ENCODE measurements around the gene MRC2. TPM values are rescaled to one million over a fixed set of nuclear protein-coding genes. Genes with fewer than 3 reads are reported as not detected.

MRC2 gene, protein sequence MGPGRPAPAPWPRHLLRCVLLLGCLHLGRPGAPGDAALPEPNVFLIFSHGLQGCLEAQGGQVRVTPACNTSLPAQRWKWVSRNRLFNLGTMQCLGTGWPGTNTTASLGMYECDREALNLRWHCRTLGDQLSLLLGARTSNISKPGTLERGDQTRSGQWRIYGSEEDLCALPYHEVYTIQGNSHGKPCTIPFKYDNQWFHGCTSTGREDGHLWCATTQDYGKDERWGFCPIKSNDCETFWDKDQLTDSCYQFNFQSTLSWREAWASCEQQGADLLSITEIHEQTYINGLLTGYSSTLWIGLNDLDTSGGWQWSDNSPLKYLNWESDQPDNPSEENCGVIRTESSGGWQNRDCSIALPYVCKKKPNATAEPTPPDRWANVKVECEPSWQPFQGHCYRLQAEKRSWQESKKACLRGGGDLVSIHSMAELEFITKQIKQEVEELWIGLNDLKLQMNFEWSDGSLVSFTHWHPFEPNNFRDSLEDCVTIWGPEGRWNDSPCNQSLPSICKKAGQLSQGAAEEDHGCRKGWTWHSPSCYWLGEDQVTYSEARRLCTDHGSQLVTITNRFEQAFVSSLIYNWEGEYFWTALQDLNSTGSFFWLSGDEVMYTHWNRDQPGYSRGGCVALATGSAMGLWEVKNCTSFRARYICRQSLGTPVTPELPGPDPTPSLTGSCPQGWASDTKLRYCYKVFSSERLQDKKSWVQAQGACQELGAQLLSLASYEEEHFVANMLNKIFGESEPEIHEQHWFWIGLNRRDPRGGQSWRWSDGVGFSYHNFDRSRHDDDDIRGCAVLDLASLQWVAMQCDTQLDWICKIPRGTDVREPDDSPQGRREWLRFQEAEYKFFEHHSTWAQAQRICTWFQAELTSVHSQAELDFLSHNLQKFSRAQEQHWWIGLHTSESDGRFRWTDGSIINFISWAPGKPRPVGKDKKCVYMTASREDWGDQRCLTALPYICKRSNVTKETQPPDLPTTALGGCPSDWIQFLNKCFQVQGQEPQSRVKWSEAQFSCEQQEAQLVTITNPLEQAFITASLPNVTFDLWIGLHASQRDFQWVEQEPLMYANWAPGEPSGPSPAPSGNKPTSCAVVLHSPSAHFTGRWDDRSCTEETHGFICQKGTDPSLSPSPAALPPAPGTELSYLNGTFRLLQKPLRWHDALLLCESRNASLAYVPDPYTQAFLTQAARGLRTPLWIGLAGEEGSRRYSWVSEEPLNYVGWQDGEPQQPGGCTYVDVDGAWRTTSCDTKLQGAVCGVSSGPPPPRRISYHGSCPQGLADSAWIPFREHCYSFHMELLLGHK (N-terminal part only)
- 0.21 TPM for total RNA-seq (2013)
- polyA plus RNA-seq, result under 1 TPM in 1 of 3 donors, not detected in 2; 0.04 TPM
- polyA minus RNA-seq, result 0.14 TPM in 1 of 2 replicates, not detected in the other
- 0.34 to 2.4 (median 0.78) reads per million in 11 experiments for total RNA-seq

DNA sequence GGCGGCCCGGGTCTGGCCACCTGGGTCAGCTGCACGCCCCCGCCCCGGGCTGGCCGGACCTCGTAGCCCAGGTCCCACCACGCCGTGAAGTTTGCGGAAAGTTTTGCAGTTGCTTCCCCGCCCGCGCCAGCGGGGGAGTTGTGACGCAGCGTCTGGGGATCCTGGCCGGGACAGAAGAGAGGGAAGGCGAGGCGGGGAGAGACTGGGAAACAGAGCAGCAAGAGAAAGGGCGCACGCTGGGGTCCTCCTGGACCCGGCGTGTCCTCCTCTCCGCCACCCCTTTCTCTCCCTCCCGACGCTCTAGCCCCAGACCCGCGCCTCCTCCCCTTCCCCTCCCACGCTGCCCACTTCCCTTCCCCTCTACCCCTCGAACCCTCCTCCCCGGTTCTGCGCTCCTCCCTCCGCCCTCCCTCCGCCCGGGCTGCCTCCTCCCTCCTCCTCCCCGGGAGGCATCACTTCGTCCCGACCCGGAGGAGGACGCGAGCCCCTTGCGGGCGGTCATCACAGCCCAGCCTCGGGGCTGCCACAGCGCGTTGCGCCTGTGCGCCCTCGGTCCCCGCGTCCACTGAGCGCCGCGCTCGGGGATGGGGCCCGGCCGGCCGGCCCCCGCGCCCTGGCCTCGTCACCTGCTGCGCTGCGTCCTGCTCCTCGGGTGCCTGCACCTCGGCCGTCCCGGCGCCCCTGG is at the start of gene MRC2:
TSS of gene MRC2 (plus strand) at position 452 of the 685 bp plus-strand sequence. CDS start at position 585, 133 bp downstream.
- Mint-ChIP-seq H3K36me3 (peaks cover 7 to 8% of the 10 kb centered on the region in 2 donors), H3K4me3 (peak within 1 kb of the TSS; percentile 79 to 91), H3K4me1 (peaks cover 34% of the 10 kb centered on the region), H3K27me3 (ENCODE audit: low read depth in 3 of 3) (peaks cover 32 to 46% (median 39%) of the 10 kb centered on the region in 3 donors), H3K9me3 (peaks cover 0 to 5% (median 2%) of the 10 kb centered on the region in 7 donors), H3K27ac (peak within 1 kb of the TSS in 1 of 7 donors; percentile 72)
- TF ChIP-seq, protein P1, sequence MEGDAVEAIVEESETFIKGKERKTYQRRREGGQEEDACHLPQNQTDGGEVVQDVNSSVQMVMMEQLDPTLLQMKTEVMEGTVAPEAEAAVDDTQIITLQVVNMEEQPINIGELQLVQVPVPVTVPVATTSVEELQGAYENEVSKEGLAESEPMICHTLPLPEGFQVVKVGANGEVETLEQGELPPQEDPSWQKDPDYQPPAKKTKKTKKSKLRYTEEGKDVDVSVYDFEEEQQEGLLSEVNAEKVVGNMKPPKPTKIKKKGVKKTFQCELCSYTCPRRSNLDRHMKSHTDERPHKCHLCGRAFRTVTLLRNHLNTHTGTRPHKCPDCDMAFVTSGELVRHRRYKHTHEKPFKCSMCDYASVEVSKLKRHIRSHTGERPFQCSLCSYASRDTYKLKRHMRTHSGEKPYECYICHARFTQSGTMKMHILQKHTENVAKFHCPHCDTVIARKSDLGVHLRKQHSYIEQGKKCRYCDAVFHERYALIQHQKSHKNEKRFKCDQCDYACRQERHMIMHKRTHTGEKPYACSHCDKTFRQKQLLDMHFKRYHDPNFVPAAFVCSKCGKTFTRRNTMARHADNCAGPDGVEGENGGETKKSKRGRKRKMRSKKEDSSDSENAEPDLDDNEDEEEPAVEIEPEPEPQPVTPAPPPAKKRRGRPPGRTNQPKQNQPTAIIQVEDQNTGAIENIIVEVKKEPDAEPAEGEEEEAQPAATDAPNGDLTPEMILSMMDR (IDR thresholded peaks at IDR 0.05), result no peak
- H3K27ac ChIP-seq (ENCODE audit: low read depth in 1 of 2, low read length in 2 of 2), result no peak within 1 kb of the TSS
- no peak for DNase-seq
- under 1% methylated on average over 57 of the region's 68 CpGs for WGBS (ENCODE audit: insufficient coverage)
- H2AFZ ChIP-seq (ENCODE audit: insufficient read depth, low read depth, low read length, poor library complexity, severe bottlenecking), result peak within 1 kb of the TSS; percentile 29
- peaks cover 3 to 31% of the 10 kb centered on the region in 2 donors for H3K27me3 ChIP-seq (ENCODE audit: control insufficient read depth in 2 of 2, insufficient read depth in 2 of 2, low read length in 2 of 2)
- H3K79me2 ChIP-seq (ENCODE audit: insufficient read depth, low read length), result no peaks in the 10 kb centered on the region
- peak within 1 kb of the TSS; percentile 88 for H3K4me2 ChIP-seq (replicated peaks; ENCODE audit: extremely low read depth, low read length, poor library complexity, severe bottlenecking)
- intact Hi-C loops (cut with micrococcal nuclease), result no loop called here
- H3K9me3 ChIP-seq (replicated peaks in 1 of 2; ENCODE audit: control insufficient read depth in 1 of 2, insufficient read depth in 1 of 2, low read length in 2 of 2), result no peaks in the 10 kb centered on the region
- H3K9ac ChIP-seq (ENCODE audit: insufficient read depth, low read length, poor library complexity, severe bottlenecking), result peak within 1 kb of the TSS; percentile 32
- peaks cover 25 to 31% of the 10 kb centered on the region in 2 donors for H3K4me1 ChIP-seq (ENCODE audit: control insufficient read depth in 1 of 2, insufficient read depth in 2 of 2, low read length in 2 of 2)
- peak within 1 kb of the TSS; percentile 1 to 70 (median 13) for H3K4me3 ChIP-seq (replicated peaks in 1 of 3; ENCODE audit: low read depth in 2 of 3, low read length in 3 of 3)
- H4K20me1 ChIP-seq (ENCODE audit: insufficient read depth, low read length), result no peaks in the 10 kb centered on the region
- H3K36me3 ChIP-seq (replicated peaks in 1 of 2; ENCODE audit: control insufficient read depth in 1 of 2, insufficient read depth in 2 of 2, low read length in 2 of 2), result no peaks in the 10 kb centered on the region
